K562 (cell line): ENCODE measurements around the gene KCNN3. TPM values are rescaled to one million over a fixed set of nuclear protein-coding genes. Genes with fewer than 3 reads are reported as not detected.

Experiments
- ATAC-seq: fragments of 200-7000 bp; cut with Tn5 transposase; 3 replicates; pipeline ENCODE4 v1.9.1; 2020; ENCODE audit warnings: moderate library complexity
- BruUV-seq: library from RNA; stranded (reverse); fragments of 400-500 nt; replicated peaks from 2 replicates; lab custom pipeline; 2021; lab: Mats Ljungman, UMichigan
- CTCF ChIA-PET: fragments of 300-600 bp; formaldehyde crosslinking; extraction: SDS; loops from one replicate; lab custom pipeline; 2021; ENCODE audit warnings: low intra/inter-chr PET ratio; lab: Yijun Ruan, JAX
- POLR2A ChIA-PET: fragments of 300-600, 350-650 bp; sonication (Branson Sonifier 250); formaldehyde crosslinking; extraction: SDS; loops from one replicate; lab custom pipeline; 2021; ENCODE audit warnings: antibody characterized with exemption, inconsistent platforms; lab: Yijun Ruan, JAX
- DNase-seq, 4 experiments: peaks; one replicate each; pipeline versions ENCODE4 v3.0.0 to v3.0.0-alpha.2; 2011 to 2018; ENCODE audit warnings: low spot score in 3 of 4, mixed read lengths in 3 of 4; ENCODE audit errors: extremely low read depth in 1 of 4
- FAIRE-seq: peaks from 2 replicates; lab custom pipeline; 2011; peaks lifted over from hg19 to GRCh38; lab: Jason Lieb, UNC
- H2AFZ ChIP-seq: 2 replicates; pipeline ENCODE4 v1.6.0; 2011; ENCODE audit warnings: low read depth, low read length, control low read depth, inconsistent platforms
- H3K27ac ChIP-seq: fragments of 200-600 bp; 3 replicates; pipeline ENCODE4 v1.8.0; 2011; ENCODE audit warnings: low read depth, mild to moderate bottlenecking, control low read depth, inconsistent platforms, low read length, moderate library complexity, mixed read lengths; ENCODE audit errors: extremely low read depth
- H3K27me3 ChIP-seq, 2 experiments: fragments of 300-600 bp in 1 of 2; 2 replicates in 1 of 2; 3 replicates in 1 of 2; pipeline versions ENCODE4 v1.6.0 to v1.8.0; 2011; ENCODE audit warnings: inconsistent platforms in 2 of 2, low read length in 2 of 2, mild to moderate bottlenecking in 1 of 2, mixed read lengths in 1 of 2, moderate library complexity in 1 of 2; ENCODE audit not compliant: control insufficient read depth in 2 of 2, insufficient read depth in 2 of 2
- H3K36me3 ChIP-seq: fragments of 300-600 bp; 3 replicates; pipeline ENCODE4 v1.8.0; 2011; ENCODE audit warnings: mild to moderate bottlenecking, low read length, inconsistent platforms; ENCODE audit not compliant: control insufficient read depth, insufficient read depth
- H3K4me1 ChIP-seq, 2 experiments: fragments of 200-600 bp in 1 of 2; replicated peaks in 1 of 2; 2 replicates in 1 of 2; 3 replicates in 1 of 2; pipeline versions ENCODE4 v1.5.1 to v1.8.0; 2011; ENCODE audit warnings: inconsistent platforms in 2 of 2, low read length in 2 of 2, mild to moderate bottlenecking in 1 of 2, mixed read lengths in 1 of 2, moderate library complexity in 1 of 2; ENCODE audit not compliant: control insufficient read depth in 2 of 2, insufficient read depth in 2 of 2
- H3K4me2 ChIP-seq: 2 replicates; pipeline ENCODE4 v1.6.1; 2011; ENCODE audit warnings: low read length, control low read depth, inconsistent platforms, mixed read lengths; ENCODE audit not compliant: insufficient read depth
- H3K4me3 ChIP-seq: fragments of 200-600 bp; sonication (generic), shearing (Covaris generic); 2 replicates; pipeline ENCODE4 v1.5.1; 2016; ENCODE audit warnings: control low read depth, inconsistent platforms
- H3K79me2 ChIP-seq: fragments of 200-600 bp; 3 replicates; pipeline ENCODE4 v1.8.0; 2011; ENCODE audit warnings: low read length, inconsistent platforms; ENCODE audit not compliant: control insufficient read depth, insufficient read depth
- H3K9ac ChIP-seq, 2 experiments: 2 replicates each; pipeline versions ENCODE4 v1.6.0 to v1.6.1; 2011; ENCODE audit warnings: low read depth in 2 of 2, low read length in 2 of 2, control low read depth in 1 of 2, inconsistent platforms in 1 of 2, mild to moderate bottlenecking in 1 of 2, mixed read lengths in 1 of 2; ENCODE audit not compliant: insufficient read depth in 1 of 2
- H3K9me1 ChIP-seq: one replicate; pipeline ENCODE4 v1.6.0; 2011; ENCODE audit warnings: inconsistent platforms, mild to moderate bottlenecking, low read length, moderate library complexity; ENCODE audit not compliant: control insufficient read depth, insufficient read depth
- H3K9me3 ChIP-seq: replicated peaks from 2 replicates; pipeline ENCODE4 v1.5.1; 2011; ENCODE audit warnings: low read depth, low read length, inconsistent platforms; ENCODE audit not compliant: control insufficient read depth, insufficient read depth
- H4K20me1 ChIP-seq: replicated peaks from 2 replicates; pipeline ENCODE4 v1.6.1; 2011; ENCODE audit warnings: low read length, inconsistent platforms, mixed read lengths; ENCODE audit not compliant: control insufficient read depth, insufficient read depth
- ATF1 ChIP-seq, 2 experiments: fragments of 450-650 bp in 1 of 2; IDR thresholded peaks; 2 replicates each; pipeline ENCODE4 v1.6.1; 2016; ENCODE audit warnings: missing compliant biosample characterization in 1 of 2, missing genetic modification characterization in 1 of 2
- CBX1 ChIP-seq: sonication (generic); IDR thresholded peaks from 2 replicates; pipeline ENCODE4 v1.6.1; 2016; ENCODE audit warnings: antibody characterized with exemption, low read depth, mild to moderate bottlenecking
- GABPA ChIP-seq: fragments of 200-800 bp; sonication (Bioruptor generic); conservative IDR thresholded peaks from 2 replicates; pipeline ENCODE4 v1.6.1; 2016; ENCODE audit warnings: low read depth, missing genetic modification characterization, missing compliant biosample characterization
- GATA2 ChIP-seq: sonication (generic); formaldehyde crosslinking; IDR thresholded peaks from 2 replicates; pipeline ENCODE4 v1.4.0; 2020; ENCODE audit warnings: mild to moderate bottlenecking, missing genetic modification reagents
- JUND ChIP-seq, 2 experiments: IDR thresholded peaks; 2 replicates in 1 of 2; 3 replicates in 1 of 2; pipeline ENCODE4 v1.6.1; 2011; ENCODE audit warnings: borderline replicate concordance in 2 of 2, low read depth in 2 of 2, low read length in 2 of 2, improper control_type of control experiment in 1 of 2, missing biosample characterization in 1 of 2, missing genetic modification characterization in 1 of 2, missing genetic modification reagents in 1 of 2
- LEF1 ChIP-seq: fragments of 450-650 bp; IDR thresholded peaks from 2 replicates; pipeline ENCODE4 v1.6.1; 2016; ENCODE audit warnings: mild to moderate bottlenecking
- MAFG ChIP-seq: fragments of 450-650 bp; conservative IDR thresholded peaks from 2 replicates; pipeline ENCODE4 v1.6.1; 2016; ENCODE audit warnings: missing genetic modification characterization, missing compliant biosample characterization
- MEF2D ChIP-seq: conservative IDR thresholded peaks from 2 replicates; pipeline ENCODE4 v1.6.1; 2016; ENCODE audit warnings: low read depth, missing genetic modification characterization, missing compliant biosample characterization
- NCOA2 ChIP-seq, 2 experiments: fragments of 450-650 bp; IDR thresholded peaks; 2 replicates each; pipeline ENCODE4 v1.6.1; 2018; ENCODE audit warnings: mild to moderate bottlenecking in 2 of 2, moderate library complexity in 1 of 2; ENCODE audit not compliant: partially characterized antibody in 2 of 2
- RBM17 ChIP-seq: fragments of 200-400 bp; formaldehyde crosslinking; IDR thresholded peaks from 2 replicates; pipeline ENCODE4 v1.6.1; 2017; ENCODE audit warnings: low read depth, mild to moderate bottlenecking, low read length, borderline replicate concordance
- SPI1 ChIP-seq: IDR thresholded peaks from 2 replicates; pipeline ENCODE4 v1.6.1; 2011; ENCODE audit warnings: low read depth, low read length, control low read depth, borderline replicate concordance
- TARDBP ChIP-seq: fragments of 450-650 bp; IDR thresholded peaks from 2 replicates; pipeline ENCODE4 v1.6.1; 2016
- ZNF24 ChIP-seq: fragments of 450-650 bp; IDR thresholded peaks from 2 replicates; pipeline ENCODE4 v1.6.1; 2016
- WGBS: fragments of 100-300 bp; shearing (Covaris generic); methylation state at CpG from one replicate; pipeline ENCODE4 v1.1.6; 2016; ENCODE audit warnings: low coverage, mixed read lengths; ENCODE audit not compliant: insufficient coverage; ENCODE audit errors: missing lambda C conversion rate; 5-methylcytosine and 5-hydroxymethylcytosine counted together
- in situ Hi-C: fragments of 300-500 bp; cut with MboI; formaldehyde crosslinking; loops from 4 replicates; pipeline ENCODE4 v1.15.0; 2018; ENCODE audit warnings: inconsistent platforms, mixed read lengths
- intact Hi-C: fragments of 100-400 bp; cut with micrococcal nuclease; formaldehyde crosslinking; loops from 2 replicates; pipeline ENCODE4 v1.14.2; 2022
- polyA plus RNA-seq, 8 experiments: library from polyadenylated mRNA; depleted of rRNA in 4 of 8; stranded (reverse) in 5 of 8; unstranded in 3 of 8; fragments of >200 nt; fragmentation: Nextera tagmentation in 2 of 8; fragmentation: Illumina TruSeq in 1 of 8; extraction: Ambion mirVana in 2 of 8; extraction: Trizol in 1 of 8; gene quantifications; 2 replicates each; pipeline versions ENCODE4 v1.2.1 to v1.2.3, GENCODE V29; 2011 to 2014; ENCODE audit warnings: inconsistent platforms in 1 of 8, missing spikeins in 1 of 8
- total RNA-seq, 7 experiments: library from RNA; depleted of rRNA in 6 of 7; stranded (reverse); fragments of >200 nt in 6 of 7; fragmentation: Illumina TruSeq in 2 of 7; extraction: Trizol in 2 of 7; gene quantifications; 2 replicates each; pipeline versions ENCODE4 v1.2.1 to v1.2.3, GENCODE V29; 2011 to 2021; ENCODE audit warnings: low replicate concordance in 1 of 7
- TF ChIP-seq, protein P1 (sequence below): fragments of 450-650 bp; formaldehyde crosslinking; IDR thresholded peaks from 2 replicates; pipeline ENCODE4 v1.4.0; 2020; ENCODE audit warnings: mild to moderate bottlenecking
- TF ChIP-seq, protein P2 (sequence below): sonication (generic); formaldehyde crosslinking; IDR thresholded peaks from 2 replicates; pipeline ENCODE4 v1.8.1; 2023; ENCODE audit warnings: mild to moderate bottlenecking, missing genetic modification reagents
- TF ChIP-seq, protein P3 (sequence below), 2 experiments: fragments of 450-650 bp; IDR thresholded peaks; 2 replicates each; pipeline ENCODE4 v1.6.1; 2018; ENCODE audit warnings: mild to moderate bottlenecking in 2 of 2, low read depth in 1 of 2; ENCODE audit not compliant: partially characterized antibody in 2 of 2

Gene KCNN3
- total and polyA plus RNA-seq, 9 of the 15 experiments (the other 6 are each of a cell fraction or from before 2014, with no cell fraction given) = 0.02 to 0.03 TPM; not detected in 7

DNA sequence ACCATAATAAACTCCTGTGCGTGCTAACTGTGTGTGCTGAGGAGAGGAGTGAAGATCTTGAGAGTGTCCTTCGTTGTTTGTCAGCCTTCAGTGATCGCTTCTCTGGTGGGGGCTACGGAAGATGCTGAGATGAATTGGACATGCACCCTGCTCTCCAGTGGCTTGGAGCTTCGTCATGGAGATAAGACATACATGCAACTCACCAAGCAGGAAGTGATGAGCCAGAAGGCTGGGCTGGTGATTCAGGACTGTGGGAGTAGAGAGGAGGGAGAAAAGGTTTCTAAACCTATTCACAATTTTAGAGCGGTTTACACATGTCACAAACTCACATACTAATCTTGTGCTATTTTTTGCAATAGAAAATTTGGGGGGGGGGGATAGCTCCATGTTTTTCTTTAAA, 133.2 kb downstream of the KCNN3 start:
- peak; percentile 77 for ATAC-seq
- TF ChIP-seq JUND (IDR thresholded peaks at IDR 0.05; ENCODE audit: borderline replicate concordance, low read depth, low read length) = peak; percentile 23; the same call in 1 of the 2 replicates
- no peak; the same call in 2 of the 3 replicates for TF ChIP-seq JUND (tag; IDR thresholded peaks at IDR 0.05; ENCODE audit: borderline replicate concordance, low read depth, low read length)
- peak; percentile 20; the same call in 1 of the 2 replicates for TF ChIP-seq SPI1
- no peak for TF ChIP-seq GATA2
- TF ChIP-seq MEF2D (tag) = no peak
- TF ChIP-seq RBM17 = no peak
- peak; percentile 50; the same call in 1 of the 2 replicates for TF ChIP-seq GABPA (tag)
- TF ChIP-seq MAFG = peak; percentile 32
- TF ChIP-seq ATF1 (CRISPR knock-in tag; IDR thresholded peaks at IDR 0.05) = no peak
- peak; percentile 69 for TF ChIP-seq ATF1 (tag; IDR thresholded peaks at IDR 0.05)
- TF ChIP-seq, protein P1, sequence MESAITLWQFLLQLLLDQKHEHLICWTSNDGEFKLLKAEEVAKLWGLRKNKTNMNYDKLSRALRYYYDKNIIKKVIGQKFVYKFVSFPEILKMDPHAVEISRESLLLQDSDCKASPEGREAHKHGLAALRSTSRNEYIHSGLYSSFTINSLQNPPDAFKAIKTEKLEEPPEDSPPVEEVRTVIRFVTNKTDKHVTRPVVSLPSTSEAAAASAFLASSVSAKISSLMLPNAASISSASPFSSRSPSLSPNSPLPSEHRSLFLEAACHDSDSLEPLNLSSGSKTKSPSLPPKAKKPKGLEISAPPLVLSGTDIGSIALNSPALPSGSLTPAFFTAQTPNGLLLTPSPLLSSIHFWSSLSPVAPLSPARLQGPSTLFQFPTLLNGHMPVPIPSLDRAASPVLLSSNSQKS (CRISPR knock-in tag) = no peak
- TF ChIP-seq CBX1 = no peak
- no peak for TF ChIP-seq NCOA2 (IDR thresholded peaks at IDR 0.05; ENCODE audit: partially characterized antibody in 2 of 2)
- TF ChIP-seq, protein P2, sequence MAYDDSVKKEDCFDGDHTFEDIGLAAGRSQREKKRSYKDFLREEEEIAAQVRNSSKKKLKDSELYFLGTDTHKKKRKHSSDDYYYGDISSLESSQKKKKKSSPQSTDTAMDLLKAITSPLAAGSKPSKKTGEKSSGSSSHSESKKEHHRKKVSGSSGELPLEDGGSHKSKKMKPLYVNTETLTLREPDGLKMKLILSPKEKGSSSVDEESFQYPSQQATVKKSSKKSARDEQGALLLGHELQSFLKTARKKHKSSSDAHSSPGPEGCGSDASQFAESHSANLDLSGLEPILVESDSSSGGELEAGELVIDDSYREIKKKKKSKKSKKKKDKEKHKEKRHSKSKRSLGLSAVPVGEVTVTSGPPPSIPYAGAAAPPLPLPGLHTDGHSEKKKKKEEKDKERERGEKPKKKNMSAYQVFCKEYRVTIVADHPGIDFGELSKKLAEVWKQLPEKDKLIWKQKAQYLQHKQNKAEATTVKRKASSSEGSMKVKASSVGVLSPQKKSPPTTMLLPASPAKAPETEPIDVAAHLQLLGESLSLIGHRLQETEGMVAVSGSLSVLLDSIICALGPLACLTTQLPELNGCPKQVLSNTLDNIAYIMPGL (CRISPR knock-in tag) = no peak
- no peak for TF ChIP-seq TARDBP
- TF ChIP-seq LEF1 = 0 out of 2 replicates have a peak, but pooled peaks have one; percentile 26
- TF ChIP-seq, protein P3, sequence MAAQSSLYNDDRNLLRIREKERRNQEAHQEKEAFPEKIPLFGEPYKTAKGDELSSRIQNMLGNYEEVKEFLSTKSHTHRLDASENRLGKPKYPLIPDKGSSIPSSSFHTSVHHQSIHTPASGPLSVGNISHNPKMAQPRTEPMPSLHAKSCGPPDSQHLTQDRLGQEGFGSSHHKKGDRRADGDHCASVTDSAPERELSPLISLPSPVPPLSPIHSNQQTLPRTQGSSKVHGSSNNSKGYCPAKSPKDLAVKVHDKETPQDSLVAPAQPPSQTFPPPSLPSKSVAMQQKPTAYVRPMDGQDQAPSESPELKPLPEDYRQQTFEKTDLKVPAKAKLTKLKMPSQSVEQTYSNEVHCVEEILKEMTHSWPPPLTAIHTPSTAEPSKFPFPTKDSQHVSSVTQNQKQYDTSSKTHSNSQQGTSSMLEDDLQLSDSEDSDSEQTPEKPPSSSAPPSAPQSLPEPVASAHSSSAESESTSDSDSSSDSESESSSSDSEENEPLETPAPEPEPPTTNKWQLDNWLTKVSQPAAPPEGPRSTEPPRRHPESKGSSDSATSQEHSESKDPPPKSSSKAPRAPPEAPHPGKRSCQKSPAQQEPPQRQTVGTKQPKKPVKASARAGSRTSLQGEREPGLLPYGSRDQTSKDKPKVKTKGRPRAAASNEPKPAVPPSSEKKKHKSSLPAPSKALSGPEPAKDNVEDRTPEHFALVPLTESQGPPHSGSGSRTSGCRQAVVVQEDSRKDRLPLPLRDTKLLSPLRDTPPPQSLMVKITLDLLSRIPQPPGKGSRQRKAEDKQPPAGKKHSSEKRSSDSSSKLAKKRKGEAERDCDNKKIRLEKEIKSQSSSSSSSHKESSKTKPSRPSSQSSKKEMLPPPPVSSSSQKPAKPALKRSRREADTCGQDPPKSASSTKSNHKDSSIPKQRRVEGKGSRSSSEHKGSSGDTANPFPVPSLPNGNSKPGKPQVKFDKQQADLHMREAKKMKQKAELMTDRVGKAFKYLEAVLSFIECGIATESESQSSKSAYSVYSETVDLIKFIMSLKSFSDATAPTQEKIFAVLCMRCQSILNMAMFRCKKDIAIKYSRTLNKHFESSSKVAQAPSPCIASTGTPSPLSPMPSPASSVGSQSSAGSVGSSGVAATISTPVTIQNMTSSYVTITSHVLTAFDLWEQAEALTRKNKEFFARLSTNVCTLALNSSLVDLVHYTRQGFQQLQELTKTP (IDR thresholded peaks at IDR 0.05; ENCODE audit: low read depth in 1 of 2, partially characterized antibody in 2 of 2) = no peak
- no peak for TF ChIP-seq ZNF24

More for the DNA sequence above, 133.2 kb downstream of the KCNN3 start:
- H3K4me1 ChIP-seq = peaks cover 1 to 4% of the 10 kb centered on the region in 2 experiments; a peak in 2 of 5 replicates
- DNase-seq (peak in 2 of 4 experiments; percentile 36 to 55), FAIRE-seq (peak; percentile 76)
- intact Hi-C loops = no loop called here
- ChIA-PET CTCF (no interaction called here), POLR2A (interaction anchor here (0.6 kb wide), 2 partner anchors 63 to 1231 kb away, joined by 3 to 4 read pairs; no protein-coding TSS in a partner anchor)
- H2AFZ ChIP-seq = no peak overlapping the region
- no TSS peak for BruUV-seq
- WGBS = 2% methylated on average over 6 of the region's 6 CpGs
- no peak overlapping the region for H3K9ac ChIP-seq
- peaks cover 16 to 51% of the 10 kb centered on the region in 2 experiments for H3K27me3 ChIP-seq
- H3K9me3 ChIP-seq = no peaks in the 10 kb centered on the region
- in situ Hi-C loops = no loop called here
- H4K20me1 ChIP-seq = no peaks in the 10 kb centered on the region
- no peak overlapping the region for H3K27ac ChIP-seq
- H3K4me2 ChIP-seq = no peak overlapping the region
- H3K79me2 ChIP-seq = no peaks in the 10 kb centered on the region
- H3K9me1 ChIP-seq = peaks cover 3% of the 10 kb centered on the region
- H3K36me3 ChIP-seq = no peaks in the 10 kb centered on the region
- no peak overlapping the region for H3K4me3 ChIP-seq
